ENCODE data around the gene INSRR. TPM values are rescaled to one million over a fixed set of nuclear protein-coding genes. Genes with fewer than 3 reads are reported as not detected.

INSRR gene
- total and polyA plus RNA-seq, 9 of the 15 experiments (the other 6 are each of a cell fraction or from before 2014, with no cell fraction given), result 0.03 to 0.18 (median 0.06) TPM; not detected in 3

DNA sequence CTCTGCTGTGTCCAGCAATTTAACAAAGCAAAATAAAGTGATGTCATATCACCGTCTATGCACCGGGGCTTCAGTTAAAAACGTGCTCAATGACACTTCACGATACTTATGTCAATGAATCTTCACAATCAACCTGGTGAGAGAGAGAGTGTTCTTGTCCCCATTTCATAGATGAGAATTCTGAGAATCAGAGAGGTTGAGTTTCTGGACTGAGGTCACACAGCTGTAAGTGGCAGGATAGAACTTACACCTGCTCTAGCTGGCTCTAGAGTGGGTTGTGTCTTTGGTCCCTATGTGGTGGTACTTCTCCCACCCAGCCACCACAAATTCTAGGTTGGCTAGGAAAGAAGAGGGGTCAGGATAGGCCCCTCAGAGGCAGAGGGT, 6.9 kb upstream of the INSRR start (continued):
- TF ChIP-seq CXXC5 (CRISPR knock-in tag; IDR thresholded peaks at IDR 0.05) (0 out of 2 replicates have a peak, but pooled peaks have one; percentile 6), COPS2 (conservative IDR thresholded peaks at IDR 0.05) (no peak), RCOR1 (IDR thresholded peaks at IDR 0.05; ENCODE audit: borderline replicate concordance in 1 of 2, low read depth in 2 of 2, low read length in 2 of 2) (peak; percentile 16 to 82; a peak in 3 of 4 replicates), KDM1A (IDR thresholded peaks at IDR 0.05) (peak; percentile 83 to 94), FOXJ2 (tag; IDR thresholded peaks at IDR 0.05) (no peak), SNRNP70 (optimal IDR thresholded peaks at IDR 0.05; ENCODE audit: low read depth, low read length) (no peak), ZNF217 (CRISPR knock-in tag; IDR thresholded peaks at IDR 0.05) (no peak), NR2C1 (IDR thresholded peaks at IDR 0.05) (no peak), NR2C1 (tag; IDR thresholded peaks at IDR 0.05) (no peak), TAL1 (IDR thresholded peaks at IDR 0.05) (no peak), SP1 (CRISPR knock-in tag; IDR thresholded peaks at IDR 0.05) (no peak), MAFK (IDR thresholded peaks at IDR 0.05; ENCODE audit: low read length) (no peak)
- TF ChIP-seq, protein P1, sequence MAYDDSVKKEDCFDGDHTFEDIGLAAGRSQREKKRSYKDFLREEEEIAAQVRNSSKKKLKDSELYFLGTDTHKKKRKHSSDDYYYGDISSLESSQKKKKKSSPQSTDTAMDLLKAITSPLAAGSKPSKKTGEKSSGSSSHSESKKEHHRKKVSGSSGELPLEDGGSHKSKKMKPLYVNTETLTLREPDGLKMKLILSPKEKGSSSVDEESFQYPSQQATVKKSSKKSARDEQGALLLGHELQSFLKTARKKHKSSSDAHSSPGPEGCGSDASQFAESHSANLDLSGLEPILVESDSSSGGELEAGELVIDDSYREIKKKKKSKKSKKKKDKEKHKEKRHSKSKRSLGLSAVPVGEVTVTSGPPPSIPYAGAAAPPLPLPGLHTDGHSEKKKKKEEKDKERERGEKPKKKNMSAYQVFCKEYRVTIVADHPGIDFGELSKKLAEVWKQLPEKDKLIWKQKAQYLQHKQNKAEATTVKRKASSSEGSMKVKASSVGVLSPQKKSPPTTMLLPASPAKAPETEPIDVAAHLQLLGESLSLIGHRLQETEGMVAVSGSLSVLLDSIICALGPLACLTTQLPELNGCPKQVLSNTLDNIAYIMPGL (CRISPR knock-in tag; IDR thresholded peaks at IDR 0.05), result no peak
- TF ChIP-seq, protein P2, sequence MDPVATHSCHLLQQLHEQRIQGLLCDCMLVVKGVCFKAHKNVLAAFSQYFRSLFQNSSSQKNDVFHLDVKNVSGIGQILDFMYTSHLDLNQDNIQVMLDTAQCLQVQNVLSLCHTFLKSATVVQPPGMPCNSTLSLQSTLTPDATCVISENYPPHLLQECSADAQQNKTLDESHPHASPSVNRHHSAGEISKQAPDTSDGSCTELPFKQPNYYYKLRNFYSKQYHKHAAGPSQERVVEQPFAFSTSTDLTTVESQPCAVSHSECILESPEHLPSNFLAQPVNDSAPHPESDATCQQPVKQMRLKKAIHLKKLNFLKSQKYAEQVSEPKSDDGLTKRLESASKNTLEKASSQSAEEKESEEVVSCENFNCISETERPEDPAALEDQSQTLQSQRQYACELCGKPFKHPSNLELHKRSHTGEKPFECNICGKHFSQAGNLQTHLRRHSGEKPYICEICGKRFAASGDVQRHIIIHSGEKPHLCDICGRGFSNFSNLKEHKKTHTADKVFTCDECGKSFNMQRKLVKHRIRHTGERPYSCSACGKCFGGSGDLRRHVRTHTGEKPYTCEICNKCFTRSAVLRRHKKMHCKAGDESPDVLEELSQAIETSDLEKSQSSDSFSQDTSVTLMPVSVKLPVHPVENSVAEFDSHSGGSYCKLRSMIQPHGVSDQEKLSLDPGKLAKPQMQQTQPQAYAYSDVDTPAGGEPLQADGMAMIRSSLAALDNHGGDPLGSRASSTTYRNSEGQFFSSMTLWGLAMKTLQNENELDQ (CRISPR knock-in tag; IDR thresholded peaks at IDR 0.05; ENCODE audit: borderline replicate concordance), result no peak
- TF ChIP-seq, protein P3, sequence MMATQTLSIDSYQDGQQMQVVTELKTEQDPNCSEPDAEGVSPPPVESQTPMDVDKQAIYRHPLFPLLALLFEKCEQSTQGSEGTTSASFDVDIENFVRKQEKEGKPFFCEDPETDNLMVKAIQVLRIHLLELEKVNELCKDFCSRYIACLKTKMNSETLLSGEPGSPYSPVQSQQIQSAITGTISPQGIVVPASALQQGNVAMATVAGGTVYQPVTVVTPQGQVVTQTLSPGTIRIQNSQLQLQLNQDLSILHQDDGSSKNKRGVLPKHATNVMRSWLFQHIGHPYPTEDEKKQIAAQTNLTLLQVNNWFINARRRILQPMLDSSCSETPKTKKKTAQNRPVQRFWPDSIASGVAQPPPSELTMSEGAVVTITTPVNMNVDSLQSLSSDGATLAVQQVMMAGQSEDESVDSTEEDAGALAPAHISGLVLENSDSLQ (IDR thresholded peaks at IDR 0.05), result no peak
- TF ChIP-seq, protein P4, sequence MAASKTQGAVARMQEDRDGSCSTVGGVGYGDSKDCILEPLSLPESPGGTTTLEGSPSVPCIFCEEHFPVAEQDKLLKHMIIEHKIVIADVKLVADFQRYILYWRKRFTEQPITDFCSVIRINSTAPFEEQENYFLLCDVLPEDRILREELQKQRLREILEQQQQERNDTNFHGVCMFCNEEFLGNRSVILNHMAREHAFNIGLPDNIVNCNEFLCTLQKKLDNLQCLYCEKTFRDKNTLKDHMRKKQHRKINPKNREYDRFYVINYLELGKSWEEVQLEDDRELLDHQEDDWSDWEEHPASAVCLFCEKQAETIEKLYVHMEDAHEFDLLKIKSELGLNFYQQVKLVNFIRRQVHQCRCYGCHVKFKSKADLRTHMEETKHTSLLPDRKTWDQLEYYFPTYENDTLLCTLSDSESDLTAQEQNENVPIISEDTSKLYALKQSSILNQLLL (CRISPR knock-in tag; IDR thresholded peaks at IDR 0.05; ENCODE audit: borderline replicate concordance), result no peak
- TF ChIP-seq, protein P5, sequence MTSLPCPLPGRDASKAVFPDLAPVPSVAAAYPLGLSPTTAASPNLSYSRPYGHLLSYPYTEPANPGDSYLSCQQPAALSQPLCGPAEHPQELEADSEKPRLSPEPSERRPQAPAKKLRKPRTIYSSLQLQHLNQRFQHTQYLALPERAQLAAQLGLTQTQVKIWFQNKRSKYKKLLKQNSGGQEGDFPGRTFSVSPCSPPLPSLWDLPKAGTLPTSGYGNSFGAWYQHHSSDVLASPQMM (CRISPR knock-in tag; IDR thresholded peaks at IDR 0.05), result no peak
- TF ChIP-seq, protein P6, sequence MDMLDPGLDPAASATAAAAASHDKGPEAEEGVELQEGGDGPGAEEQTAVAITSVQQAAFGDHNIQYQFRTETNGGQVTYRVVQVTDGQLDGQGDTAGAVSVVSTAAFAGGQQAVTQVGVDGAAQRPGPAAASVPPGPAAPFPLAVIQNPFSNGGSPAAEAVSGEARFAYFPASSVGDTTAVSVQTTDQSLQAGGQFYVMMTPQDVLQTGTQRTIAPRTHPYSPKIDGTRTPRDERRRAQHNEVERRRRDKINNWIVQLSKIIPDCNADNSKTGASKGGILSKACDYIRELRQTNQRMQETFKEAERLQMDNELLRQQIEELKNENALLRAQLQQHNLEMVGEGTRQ (CRISPR knock-in tag; IDR thresholded peaks at IDR 0.05), result no peak
- TF ChIP-seq, protein P7, sequence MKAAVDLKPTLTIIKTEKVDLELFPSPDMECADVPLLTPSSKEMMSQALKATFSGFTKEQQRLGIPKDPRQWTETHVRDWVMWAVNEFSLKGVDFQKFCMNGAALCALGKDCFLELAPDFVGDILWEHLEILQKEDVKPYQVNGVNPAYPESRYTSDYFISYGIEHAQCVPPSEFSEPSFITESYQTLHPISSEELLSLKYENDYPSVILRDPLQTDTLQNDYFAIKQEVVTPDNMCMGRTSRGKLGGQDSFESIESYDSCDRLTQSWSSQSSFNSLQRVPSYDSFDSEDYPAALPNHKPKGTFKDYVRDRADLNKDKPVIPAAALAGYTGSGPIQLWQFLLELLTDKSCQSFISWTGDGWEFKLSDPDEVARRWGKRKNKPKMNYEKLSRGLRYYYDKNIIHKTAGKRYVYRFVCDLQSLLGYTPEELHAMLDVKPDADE (conservative IDR thresholded peaks at IDR 0.05; ENCODE audit: control insufficient read depth, low read depth, low read length), result no peak

Measured in K562 (cell line).